Astrocyte (in vitro differentiated cells and primary cell): Measurements from ENCODE around the gene WNT9B.

Experiments used
- EZH2 ChIP-seq: IDR thresholded peaks from 2 replicates; pipeline ENCODE4 v1.6.1; 2012; ENCODE audit warnings: mild to moderate bottlenecking, low read length, inconsistent platforms; ENCODE audit not compliant: insufficient read depth
- TF ChIP-seq, protein P1 (sequence below): IDR thresholded peaks from 2 replicates; pipeline ENCODE4 v1.5.1; 2011; ENCODE audit warnings: low read depth, mild to moderate bottlenecking, inconsistent platforms, low read length, moderate library complexity; ENCODE audit not compliant: insufficient read depth

GRCh38 chr17:46886310-46886663, 34.9 kb downstream of the WNT9B start:
- TF ChIP-seq, protein P1, sequence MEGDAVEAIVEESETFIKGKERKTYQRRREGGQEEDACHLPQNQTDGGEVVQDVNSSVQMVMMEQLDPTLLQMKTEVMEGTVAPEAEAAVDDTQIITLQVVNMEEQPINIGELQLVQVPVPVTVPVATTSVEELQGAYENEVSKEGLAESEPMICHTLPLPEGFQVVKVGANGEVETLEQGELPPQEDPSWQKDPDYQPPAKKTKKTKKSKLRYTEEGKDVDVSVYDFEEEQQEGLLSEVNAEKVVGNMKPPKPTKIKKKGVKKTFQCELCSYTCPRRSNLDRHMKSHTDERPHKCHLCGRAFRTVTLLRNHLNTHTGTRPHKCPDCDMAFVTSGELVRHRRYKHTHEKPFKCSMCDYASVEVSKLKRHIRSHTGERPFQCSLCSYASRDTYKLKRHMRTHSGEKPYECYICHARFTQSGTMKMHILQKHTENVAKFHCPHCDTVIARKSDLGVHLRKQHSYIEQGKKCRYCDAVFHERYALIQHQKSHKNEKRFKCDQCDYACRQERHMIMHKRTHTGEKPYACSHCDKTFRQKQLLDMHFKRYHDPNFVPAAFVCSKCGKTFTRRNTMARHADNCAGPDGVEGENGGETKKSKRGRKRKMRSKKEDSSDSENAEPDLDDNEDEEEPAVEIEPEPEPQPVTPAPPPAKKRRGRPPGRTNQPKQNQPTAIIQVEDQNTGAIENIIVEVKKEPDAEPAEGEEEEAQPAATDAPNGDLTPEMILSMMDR: no peak
- TF ChIP-seq EZH2: no peak
